WTC11 (cell line): Measurements from ENCODE around the gene ZNF718. TPM values are rescaled to one million over a fixed set of nuclear protein-coding genes. Genes with fewer than 3 reads are reported as not detected.

ENCODE experiments used
- ATAC-seq: fragments of 200-7000 bp; cut with Tn5 transposase; 2 replicates; pipeline ENCODE4 v1.10.0; 2021; ENCODE audit warnings: mild to moderate bottlenecking, moderate library complexity
- CTCF ChIA-PET: fragments of 300-600 bp; sonication (Branson Sonifier 250); formaldehyde crosslinking; loops from one replicate; lab custom pipeline; 2021; ENCODE audit warnings: antibody characterized with exemption; lab: Charles Lee
- POLR2A ChIA-PET: fragments of 350-600 bp; sonication (Branson Sonifier 250); formaldehyde crosslinking; loops from one replicate; lab custom pipeline; 2021; ENCODE audit warnings: antibody characterized with exemption; lab: Charles Lee
- DNase-seq: peaks from one replicate; pipeline ENCODE4 v3.0.0; 2021; ENCODE audit warnings: low spot score
- H3K27ac Mint-ChIP-seq: 2 replicates; pipeline ENCODE4 v1.8.0; 2021; ENCODE audit warnings: mixed read lengths
- H3K27me3 Mint-ChIP-seq: 2 replicates; pipeline ENCODE4 v1.8.0; 2021; ENCODE audit warnings: low read depth, mild to moderate bottlenecking, moderate library complexity, mixed read lengths
- H3K36me3 Mint-ChIP-seq: 2 replicates; pipeline ENCODE4 v1.8.0; 2021; ENCODE audit warnings: mixed read lengths
- H3K4me1 Mint-ChIP-seq: 2 replicates; pipeline ENCODE4 v1.8.0; 2022; ENCODE audit warnings: mixed read lengths
- H3K4me3 Mint-ChIP-seq: 2 replicates; pipeline ENCODE4 v1.8.0; 2021; ENCODE audit warnings: mild to moderate bottlenecking, moderate library complexity, mixed read lengths
- H3K9me3 Mint-ChIP-seq: 2 replicates; pipeline ENCODE4 v1.8.0; 2021; ENCODE audit warnings: mixed read lengths
- AFF4 ChIP-seq: sonication (generic); formaldehyde crosslinking; IDR thresholded peaks from 2 replicates; pipeline ENCODE4 v1.8.1; 2023; ENCODE audit warnings: mild to moderate bottlenecking, missing genetic modification reagents, borderline replicate concordance
- CBFB ChIP-seq: sonication (generic); formaldehyde crosslinking; IDR thresholded peaks from 2 replicates; pipeline ENCODE4 v1.8.1; 2022; ENCODE audit warnings: mild to moderate bottlenecking, low read depth, missing genetic modification reagents
- EMX1 ChIP-seq: fragments of 250-450 bp; sonication (Bioruptor Pico); IDR thresholded peaks from 2 replicates; pipeline ENCODE4 v1.8.0; 2021; ENCODE audit warnings: mild to moderate bottlenecking
- ERG ChIP-seq: fragments of 250-450 bp; sonication (Bioruptor Pico); IDR thresholded peaks from 2 replicates; pipeline ENCODE4 v1.8.0; 2021; ENCODE audit warnings: mild to moderate bottlenecking
- ETV6 ChIP-seq: sonication (generic); formaldehyde crosslinking; IDR thresholded peaks from 2 replicates; pipeline ENCODE4 v1.8.1; 2022; ENCODE audit warnings: mild to moderate bottlenecking, missing genetic modification reagents
- FOXK1 ChIP-seq: sonication (generic); formaldehyde crosslinking; IDR thresholded peaks from 2 replicates; pipeline ENCODE4 v1.8.0; 2022; ENCODE audit warnings: mild to moderate bottlenecking, moderate library complexity, missing genetic modification reagents
- GABPB1 ChIP-seq: sonication (generic); formaldehyde crosslinking; IDR thresholded peaks from 2 replicates; pipeline ENCODE4 v1.8.1; 2023; ENCODE audit warnings: mild to moderate bottlenecking, missing genetic modification reagents
- GTF2I ChIP-seq: fragments of 250-450 bp; sonication (Bioruptor Pico); conservative IDR thresholded peaks from 2 replicates; pipeline ENCODE4 v1.4.0; 2021; ENCODE audit warnings: mild to moderate bottlenecking
- IRF1 ChIP-seq: sonication (generic); formaldehyde crosslinking; IDR thresholded peaks from 2 replicates; pipeline ENCODE4 v1.8.0; 2023; ENCODE audit warnings: missing genetic modification reagents
- KAT7 ChIP-seq: sonication (generic); formaldehyde crosslinking; IDR thresholded peaks from 2 replicates; pipeline ENCODE4 v1.8.1; 2023; ENCODE audit warnings: missing genetic modification reagents, mild to moderate bottlenecking, borderline replicate concordance
- MXD4 ChIP-seq: fragments of 250-450 bp; sonication (Bioruptor Pico); IDR thresholded peaks from 2 replicates; pipeline ENCODE4 v1.8.0; 2021; ENCODE audit warnings: mild to moderate bottlenecking, moderate library complexity, borderline replicate concordance
- MYBL2 ChIP-seq: sonication (generic); formaldehyde crosslinking; IDR thresholded peaks from 2 replicates; pipeline ENCODE4 v1.8.1; 2023; ENCODE audit warnings: mild to moderate bottlenecking, moderate library complexity, missing genetic modification reagents
- NFE2L1 ChIP-seq: sonication (generic); formaldehyde crosslinking; IDR thresholded peaks from 2 replicates; pipeline ENCODE4 v1.8.1; 2023; ENCODE audit warnings: missing genetic modification reagents
- NFYB ChIP-seq: sonication (generic); formaldehyde crosslinking; conservative IDR thresholded peaks from 2 replicates; pipeline ENCODE4 v1.8.0; 2022; ENCODE audit warnings: low read depth, missing genetic modification reagents
- OVOL2 ChIP-seq: fragments of 250-450 bp; sonication (Bioruptor Pico); IDR thresholded peaks from 2 replicates; pipeline ENCODE4 v1.9.0; 2021; ENCODE audit warnings: mild to moderate bottlenecking, borderline replicate concordance
- SOX15 ChIP-seq: fragments of 250-450 bp; sonication (Bioruptor Pico); IDR thresholded peaks from 2 replicates; pipeline ENCODE4 v1.9.0; 2021; ENCODE audit warnings: mild to moderate bottlenecking
- ZBTB21 ChIP-seq: sonication (generic); formaldehyde crosslinking; IDR thresholded peaks from 2 replicates; pipeline ENCODE4 v1.8.1; 2023; ENCODE audit warnings: mild to moderate bottlenecking, missing genetic modification reagents, borderline replicate concordance
- ZNF219 ChIP-seq: sonication (generic); formaldehyde crosslinking; IDR thresholded peaks from 2 replicates; pipeline ENCODE4 v1.8.0; 2023; ENCODE audit warnings: missing genetic modification reagents, mild to moderate bottlenecking, borderline replicate concordance
- total RNA-seq: library from RNA; stranded (reverse); gene quantifications from 3 replicates; pipeline ENCODE4 v1.2.3, GENCODE V29; 2021
- TF ChIP-seq, protein P1 (sequence below): sonication (generic); formaldehyde crosslinking; IDR thresholded peaks from 2 replicates; pipeline ENCODE4 v1.8.1; 2023; ENCODE audit warnings: mild to moderate bottlenecking, missing genetic modification reagents, moderate library complexity
- TF ChIP-seq, protein P2 (sequence below): sonication (generic); formaldehyde crosslinking; conservative IDR thresholded peaks from 2 replicates; pipeline ENCODE4 v1.8.1; 2023; ENCODE audit warnings: mild to moderate bottlenecking, low read depth, missing genetic modification reagents, moderate library complexity
- TF ChIP-seq, protein P3 (sequence below): fragments of 250-450 bp; sonication (Bioruptor Pico); IDR thresholded peaks from 2 replicates; pipeline ENCODE4 v2.1.2; 2022; ENCODE audit warnings: mild to moderate bottlenecking, moderate library complexity

Gene ZNF718
- total RNA-seq, 1 experiment from 2014 or later, result 12.5 TPM

GRCh38 chr4:99863-100262 lies 24.4 kb upstream of the ZNF718 start (continued):
- no peak for TF ChIP-seq GTF2I (CRISPR knock-in tag)
- no peak for TF ChIP-seq SOX15 (CRISPR knock-in tag)
- TF ChIP-seq ZBTB21 (CRISPR knock-in tag), result no peak
- no peak for TF ChIP-seq EMX1 (CRISPR knock-in tag)
- TF ChIP-seq GABPB1 (CRISPR knock-in tag), result no peak

- Mint-ChIP-seq H3K4me1 (peaks cover 8% of the 10 kb centered on the region), H3K4me3 (peak overlapping the region; percentile 65), H3K36me3 (peaks cover 5% of the 10 kb centered on the region; the same call in 1 of the 2 replicates), H3K9me3 (peaks cover 19% of the 10 kb centered on the region), H3K27me3 (peaks cover 98% of the 10 kb centered on the region), H3K27ac (no peak overlapping the region)
- CTCF ChIA-PET, result no interaction called here
- POLR2A ChIA-PET, result interaction anchor here (1.9 kb wide), 1 partner anchor 17 kb away, joined by 7 read pairs; the partner anchor contains the start of gene ZNF718
- ATAC-seq (peak; percentile 22), DNase-seq (peak; percentile 16)
- 0 out of 2 replicates have a peak, but pooled peaks have one; percentile 4 for TF ChIP-seq CBFB (CRISPR knock-in tag)
- no peak for TF ChIP-seq ERG (CRISPR knock-in tag)
Observed at GRCh38 chr4:107083-107443, 17.2 kb upstream of the ZNF718 start.

- ChIA-PET POLR2A (interaction anchor here (1.9 kb wide), 1 partner anchor 17 kb away, joined by 7 read pairs; the partner anchor contains the start of gene ZNF718), CTCF (interaction anchor here (0.5 to 0.8 kb wide), 3 partner anchors 17 to 80 kb away, joined by 3 read pairs; partner anchors contain the start of gene ZNF718)
- peaks cover 8% of the 10 kb centered on the region for H3K4me1 Mint-ChIP-seq
- peaks cover 98% of the 10 kb centered on the region for H3K27me3 Mint-ChIP-seq
- DNase-seq (peak; percentile 51), ATAC-seq (peak; percentile 77)
- H3K36me3 Mint-ChIP-seq, result peaks cover 2% of the 10 kb centered on the region; the same call in 1 of the 2 replicates
- peak overlapping the region; percentile 66 for H3K4me3 Mint-ChIP-seq
- peaks cover 12% of the 10 kb centered on the region for H3K9me3 Mint-ChIP-seq
- no peak overlapping the region for H3K27ac Mint-ChIP-seq
- TF ChIP-seq, protein P1, sequence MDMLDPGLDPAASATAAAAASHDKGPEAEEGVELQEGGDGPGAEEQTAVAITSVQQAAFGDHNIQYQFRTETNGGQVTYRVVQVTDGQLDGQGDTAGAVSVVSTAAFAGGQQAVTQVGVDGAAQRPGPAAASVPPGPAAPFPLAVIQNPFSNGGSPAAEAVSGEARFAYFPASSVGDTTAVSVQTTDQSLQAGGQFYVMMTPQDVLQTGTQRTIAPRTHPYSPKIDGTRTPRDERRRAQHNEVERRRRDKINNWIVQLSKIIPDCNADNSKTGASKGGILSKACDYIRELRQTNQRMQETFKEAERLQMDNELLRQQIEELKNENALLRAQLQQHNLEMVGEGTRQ (CRISPR knock-in tag), result no peak
- TF ChIP-seq NFE2L1 (CRISPR knock-in tag), result no peak
- no peak for TF ChIP-seq ETV6 (CRISPR knock-in tag)
- 0 out of 2 replicates have a peak, but pooled peaks have one; percentile 19 for TF ChIP-seq MYBL2
- no peak for TF ChIP-seq MXD4 (CRISPR knock-in tag)
- TF ChIP-seq, protein P2, sequence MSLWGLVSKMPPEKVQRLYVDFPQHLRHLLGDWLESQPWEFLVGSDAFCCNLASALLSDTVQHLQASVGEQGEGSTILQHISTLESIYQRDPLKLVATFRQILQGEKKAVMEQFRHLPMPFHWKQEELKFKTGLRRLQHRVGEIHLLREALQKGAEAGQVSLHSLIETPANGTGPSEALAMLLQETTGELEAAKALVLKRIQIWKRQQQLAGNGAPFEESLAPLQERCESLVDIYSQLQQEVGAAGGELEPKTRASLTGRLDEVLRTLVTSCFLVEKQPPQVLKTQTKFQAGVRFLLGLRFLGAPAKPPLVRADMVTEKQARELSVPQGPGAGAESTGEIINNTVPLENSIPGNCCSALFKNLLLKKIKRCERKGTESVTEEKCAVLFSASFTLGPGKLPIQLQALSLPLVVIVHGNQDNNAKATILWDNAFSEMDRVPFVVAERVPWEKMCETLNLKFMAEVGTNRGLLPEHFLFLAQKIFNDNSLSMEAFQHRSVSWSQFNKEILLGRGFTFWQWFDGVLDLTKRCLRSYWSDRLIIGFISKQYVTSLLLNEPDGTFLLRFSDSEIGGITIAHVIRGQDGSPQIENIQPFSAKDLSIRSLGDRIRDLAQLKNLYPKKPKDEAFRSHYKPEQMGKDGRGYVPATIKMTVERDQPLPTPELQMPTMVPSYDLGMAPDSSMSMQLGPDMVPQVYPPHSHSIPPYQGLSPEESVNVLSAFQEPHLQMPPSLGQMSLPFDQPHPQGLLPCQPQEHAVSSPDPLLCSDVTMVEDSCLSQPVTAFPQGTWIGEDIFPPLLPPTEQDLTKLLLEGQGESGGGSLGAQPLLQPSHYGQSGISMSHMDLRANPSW, result no peak
- no peak for TF ChIP-seq KAT7 (CRISPR knock-in tag)
- no peak for TF ChIP-seq AFF4
- no peak for TF ChIP-seq EMX1 (CRISPR knock-in tag)
- TF ChIP-seq ZNF219 (CRISPR knock-in tag), result 0 out of 2 replicates have a peak, but pooled peaks have one; percentile 56
- no peak for TF ChIP-seq FOXK1 (CRISPR knock-in tag)
- TF ChIP-seq NFYB (CRISPR knock-in tag), result no peak
- no peak for TF ChIP-seq OVOL2
- TF ChIP-seq, protein P3, sequence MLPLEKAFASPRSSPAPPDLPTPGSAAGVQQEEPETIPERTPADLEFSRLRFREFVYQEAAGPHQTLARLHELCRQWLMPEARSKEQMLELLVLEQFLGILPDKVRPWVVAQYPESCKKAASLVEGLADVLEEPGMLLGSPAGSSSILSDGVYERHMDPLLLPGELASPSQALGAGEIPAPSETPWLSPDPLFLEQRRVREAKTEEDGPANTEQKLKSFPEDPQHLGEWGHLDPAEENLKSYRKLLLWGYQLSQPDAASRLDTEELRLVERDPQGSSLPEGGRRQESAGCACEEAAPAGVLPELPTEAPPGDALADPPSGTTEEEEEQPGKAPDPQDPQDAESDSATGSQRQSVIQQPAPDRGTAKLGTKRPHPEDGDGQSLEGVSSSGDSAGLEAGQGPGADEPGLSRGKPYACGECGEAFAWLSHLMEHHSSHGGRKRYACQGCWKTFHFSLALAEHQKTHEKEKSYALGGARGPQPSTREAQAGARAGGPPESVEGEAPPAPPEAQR (CRISPR knock-in tag), result no peak
- TF ChIP-seq IRF1, result no peak
Observed at GRCh38 chr4:107444-108429, 16.6 kb upstream of the ZNF718 start.
